OCI-LY7 (cell line): ENCODE measurements around the gene MRPL11.

Experiments used
- CTCF ChIP-seq: fragments of 200-600 bp; sonication (generic); conservative IDR thresholded peaks from 2 replicates; pipeline ENCODE4 v1.5.1; 2014; ENCODE audit warnings: mild to moderate bottlenecking, antibody characterized with exemption, low read length, moderate library complexity, mixed read lengths
- EZH2phosphoT487 ChIP-seq: fragments of 200-600 bp; sonication (generic); IDR thresholded peaks from 2 replicates; pipeline ENCODE4 v1.6.1; 2018; ENCODE audit warnings: low read depth, borderline replicate concordance, mild to moderate bottlenecking, mixed run types, antibody characterized with exemption, low read length, moderate library complexity, mixed read lengths

GRCh38 chr11:66386171-66387069 lies 52.2 kb downstream of the MRPL11 start:
- TF ChIP-seq CTCF (peak; percentile 97), EZH2phosphoT487 (no peak)
